Embryonic facial prominence (tissue), 1 donor: ENCODE measurements around the gene OR10K1.
"Not testable (repeated sequence)": the region's sequence is repeated elsewhere in the genome, so short reads cannot be mapped to it uniquely, and the experiment has no call there.

Experiments used
- DNase-seq: peaks from one replicate; pipeline ENCODE4 v3.0.0-alpha.2; 2016; ENCODE audit errors: extremely low spot score

Gene OR10K1

DNA sequence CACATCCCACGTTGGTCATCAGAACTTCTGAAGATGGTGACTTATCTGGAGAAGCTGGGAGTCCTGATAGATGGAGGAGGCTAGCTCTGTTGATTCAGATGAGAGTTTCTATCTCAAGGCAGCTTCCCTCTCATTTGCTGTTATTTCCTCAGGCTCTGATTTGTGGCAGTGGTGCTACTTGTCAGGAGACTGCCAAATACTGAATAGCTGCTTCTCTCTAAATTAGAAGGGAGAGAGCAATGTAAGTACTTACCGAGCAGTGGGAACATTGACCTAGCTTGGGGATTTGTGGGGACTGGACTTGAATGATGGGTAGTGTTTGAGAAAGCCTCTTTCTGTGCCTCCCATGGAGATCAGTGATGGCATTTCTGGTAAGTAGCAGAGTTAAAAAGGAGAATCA is at the start of gene OR10K1:
Gene OR10K1 (plus strand): TSS at position 301 of the 400 bp plus-strand sequence. CDS start 3,728 bp downstream, outside the sequence.
- no peak for DNase-seq

DNA sequence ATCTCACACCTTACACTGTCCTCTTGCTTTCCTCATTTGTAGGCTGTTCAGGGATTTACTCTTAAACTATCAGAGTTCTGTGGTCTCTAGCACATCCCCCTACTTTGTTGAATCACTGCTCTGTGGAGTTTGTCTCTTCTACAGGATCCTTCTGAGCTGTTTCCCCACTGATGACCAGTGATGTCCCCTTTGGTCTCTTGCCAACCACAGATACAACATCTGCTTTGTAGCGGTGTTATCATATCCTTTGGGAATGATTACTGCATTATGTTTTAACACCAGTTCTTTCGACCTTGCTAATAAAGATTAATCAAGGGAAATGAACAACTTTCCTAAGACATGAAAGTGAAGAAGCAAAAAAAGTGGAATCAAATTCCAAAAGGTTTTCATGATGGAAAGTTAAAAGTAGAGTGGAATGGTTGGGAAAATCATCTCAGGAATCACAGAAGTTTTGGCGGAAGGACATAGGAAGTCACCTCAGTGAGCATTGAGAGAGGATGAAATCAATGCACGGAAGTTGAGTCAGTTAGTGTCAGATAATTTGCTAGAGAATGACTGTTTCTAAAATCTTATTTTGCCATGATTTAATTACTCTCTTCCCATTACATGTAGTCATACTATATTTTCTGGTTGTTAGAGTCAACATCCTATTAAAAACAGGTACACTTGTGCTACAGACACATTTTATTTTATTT is 46.8 kb upstream of the OR10K1 start:
- DNase-seq = no peak

- no peak for DNase-seq
Measured at GRCh38 chr1:158417586-158417985, 44.0 kb upstream of the OR10K1 start.

DNA sequence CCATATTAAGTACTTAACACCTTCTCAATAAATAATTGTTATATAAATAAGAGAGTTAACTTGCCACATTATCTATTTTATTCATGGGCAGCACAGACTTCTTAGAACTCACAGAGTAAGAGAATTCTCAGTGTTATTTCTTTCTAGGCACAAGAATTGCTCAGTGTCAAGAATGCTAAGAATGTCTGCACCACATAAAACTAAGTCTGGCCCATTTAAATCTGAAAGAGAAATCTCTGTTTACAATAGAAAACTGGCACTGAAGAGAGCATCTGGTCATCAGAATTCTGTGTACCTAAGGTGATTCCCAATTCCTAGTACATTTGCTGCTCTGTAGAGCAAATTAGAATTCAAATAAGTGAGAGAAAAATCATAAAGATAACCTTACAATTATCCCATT is 39.4 kb upstream of the OR10K1 start:
- no peak for DNase-seq

GRCh38 chr1:158425027-158425426 is 36.6 kb upstream of the OR10K1 start:
- no peak for DNase-seq

GRCh38 chr1:158426137-158426536 is 35.5 kb upstream of the OR10K1 start, which contains the start of gene OR10K2:
Gene OR10K2 (minus strand): TSS chr1:158426237. CDS start chr1:158420866, 5,371 bp downstream.
- DNase-seq = no peak

DNA sequence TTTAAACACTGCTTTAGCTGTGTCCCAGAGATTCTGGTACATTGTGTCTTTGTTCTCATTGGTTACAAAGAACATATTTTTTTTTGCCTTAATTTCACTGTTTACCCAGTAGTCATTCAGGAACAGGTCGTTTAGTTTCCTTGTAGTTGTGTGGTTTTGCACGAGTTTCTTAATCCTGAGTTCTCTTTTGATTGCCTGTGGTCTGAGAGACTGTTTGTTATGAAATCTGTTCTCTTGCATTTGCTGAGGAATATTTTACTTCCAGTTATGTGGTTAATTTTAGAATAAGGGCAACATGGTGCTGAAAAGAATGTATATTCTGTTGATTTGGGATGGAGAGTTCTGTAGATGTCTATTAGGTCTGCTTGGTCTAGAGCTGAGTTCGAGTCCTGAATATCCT is 31.5 kb upstream of the OR10K1 start:
- DNase-seq = not testable (repeated sequence)

DNA sequence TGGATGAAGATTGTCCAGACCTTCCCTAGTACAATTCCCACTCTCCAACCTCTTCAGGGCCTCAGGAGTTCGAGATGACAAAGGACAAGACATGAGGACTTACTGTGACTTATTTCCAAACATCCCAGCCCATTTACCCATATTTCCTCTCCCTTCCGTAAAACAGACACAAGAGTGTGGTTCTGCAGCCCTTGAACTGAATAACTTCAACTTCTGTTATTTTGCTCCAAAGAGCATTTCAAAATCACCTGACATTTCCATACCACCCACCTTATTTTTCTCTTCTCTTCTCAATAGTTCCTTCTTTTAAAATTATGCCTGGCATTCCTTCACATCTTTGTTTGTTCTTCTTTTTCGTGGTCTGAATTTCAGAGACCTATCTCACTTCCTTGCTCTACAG is 26.9 kb upstream of the OR10K1 start:
- DNase-seq = no peak

DNA sequence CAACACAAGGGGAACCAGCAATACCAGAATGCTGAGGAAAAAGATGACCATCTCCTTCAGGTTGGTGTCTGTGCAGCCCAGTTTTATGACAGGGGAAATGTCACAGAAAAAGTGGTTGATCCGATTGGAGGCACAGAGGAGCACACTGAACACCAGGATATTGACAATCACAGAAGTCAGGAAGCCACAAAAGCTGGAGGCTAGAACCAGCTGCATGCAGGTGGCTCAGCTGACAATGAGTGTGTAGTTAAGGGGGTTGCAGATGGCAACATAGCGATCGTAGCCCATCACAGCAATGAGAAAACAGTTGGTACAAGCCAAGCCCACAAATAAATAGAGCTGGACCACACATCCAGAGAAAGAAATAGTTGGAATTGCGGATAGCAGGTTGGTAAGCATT is 16.3 kb upstream of the OR10K1 start:
- no peak for DNase-seq

DNA sequence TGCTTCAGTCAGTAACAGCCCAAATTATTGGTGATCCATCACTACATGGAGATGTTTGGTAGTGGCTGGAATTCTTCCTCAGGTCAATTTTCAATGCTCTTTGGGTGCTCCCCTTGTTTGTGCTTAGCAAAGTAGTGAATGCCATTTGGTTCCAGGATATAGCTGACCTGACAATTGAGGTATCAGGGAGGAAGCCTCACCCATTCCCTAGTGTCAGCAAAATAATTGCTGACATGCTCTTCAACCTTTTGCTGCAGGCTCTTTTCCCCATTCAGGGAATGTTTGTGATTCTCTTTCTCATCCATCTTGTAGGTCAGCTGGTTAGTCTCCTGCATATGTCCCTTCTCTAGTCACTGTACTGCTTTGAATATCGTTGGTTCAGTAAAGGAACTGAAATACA is 7.1 kb upstream of the OR10K1 start:
- no peak for DNase-seq

- no peak for DNase-seq
Measured at GRCh38 chr1:158457246-158457645, 4.4 kb upstream of the OR10K1 start.

- DNase-seq = no peak
Measured at GRCh38 chr1:158458263-158458662, 3.4 kb upstream of the OR10K1 start.

DNA sequence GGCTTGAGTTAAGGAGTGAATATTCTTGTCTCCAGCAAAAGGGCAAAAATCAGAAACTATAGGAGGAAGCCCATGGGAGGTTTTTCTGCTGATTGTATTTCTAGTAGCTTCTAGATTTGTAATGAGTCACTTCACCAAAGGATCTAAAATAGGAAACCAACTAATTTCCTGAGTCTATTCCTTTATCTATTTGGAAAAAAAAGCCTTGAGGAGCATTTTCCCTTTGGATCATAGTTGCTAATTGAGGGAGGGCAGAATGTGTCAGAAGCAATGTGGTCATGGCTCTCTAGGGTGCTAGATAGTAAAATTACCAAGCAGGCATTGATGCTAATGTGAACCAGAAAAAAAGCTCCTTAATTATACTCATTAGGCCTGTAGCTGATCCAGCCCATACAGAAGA is 10.3 kb downstream of the OR10K1 start, which contains the start of gene OR10R2:
Gene OR10R2 (plus strand): TSS at position 301 of the 400 bp plus-strand sequence. CDS start 106 bp downstream, outside the sequence.
- DNase-seq = no peak

GRCh38 chr1:158485455-158485854 is 23.8 kb downstream of the OR10K1 start:
- DNase-seq = no peak

DNA sequence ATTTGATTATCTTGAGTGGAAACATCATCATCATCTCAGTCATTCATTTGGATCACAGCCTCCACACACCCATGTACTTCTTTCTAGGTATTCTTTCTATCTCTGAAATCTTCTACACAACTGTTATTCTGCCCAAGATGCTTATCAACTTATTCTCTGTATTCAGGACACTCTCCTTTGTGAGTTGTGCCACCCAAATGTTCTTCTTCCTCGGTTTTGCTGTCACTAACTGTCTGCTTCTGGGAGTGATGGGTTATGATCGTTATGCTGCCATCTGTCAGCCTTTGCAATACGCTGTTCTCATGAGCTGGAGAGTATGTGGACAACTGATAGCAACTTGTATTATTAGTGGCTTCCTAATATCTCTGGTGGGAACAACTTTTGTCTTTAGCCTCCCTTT is 29.7 kb downstream of the OR10K1 start:
- no peak for DNase-seq

DNA sequence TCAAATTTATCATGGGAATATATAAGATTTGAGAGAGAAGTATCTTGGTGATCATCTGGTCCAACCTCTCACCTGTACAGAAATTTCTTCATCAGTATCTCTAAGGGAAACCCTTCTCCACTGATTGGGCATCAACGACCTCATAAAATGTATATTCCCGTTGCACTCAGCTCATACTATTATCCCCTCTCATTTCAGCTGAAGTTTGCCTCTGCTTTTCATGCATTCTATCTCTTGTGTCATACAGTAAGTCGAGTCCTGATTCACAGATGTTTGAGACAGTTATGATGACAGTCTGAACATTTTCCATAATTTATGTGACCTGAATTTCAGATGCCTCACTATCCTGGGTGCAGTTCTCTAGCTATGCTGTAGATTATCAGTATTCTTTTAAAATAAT is 31.4 kb downstream of the OR10K1 start:
- no peak for DNase-seq

DNA sequence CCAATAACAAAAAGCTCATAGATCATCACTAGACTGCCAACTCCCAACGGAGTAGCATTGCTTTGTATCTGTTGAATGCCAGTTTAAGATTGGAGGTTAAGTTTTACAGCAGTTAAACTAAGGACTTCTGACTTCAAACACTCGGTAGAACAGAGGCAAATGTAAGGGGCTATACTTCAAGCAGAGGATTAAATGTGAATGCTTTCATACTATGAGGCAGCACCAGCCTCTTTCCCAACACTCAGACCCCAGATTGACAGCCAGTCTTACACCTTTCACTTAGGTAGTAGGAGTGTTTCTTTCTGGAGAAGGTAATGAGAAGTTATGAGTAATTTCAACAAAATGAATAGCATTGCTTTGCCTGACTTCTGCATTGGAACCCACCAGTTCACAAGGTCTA is 33.2 kb downstream of the OR10K1 start:
- DNase-seq = no peak

DNA sequence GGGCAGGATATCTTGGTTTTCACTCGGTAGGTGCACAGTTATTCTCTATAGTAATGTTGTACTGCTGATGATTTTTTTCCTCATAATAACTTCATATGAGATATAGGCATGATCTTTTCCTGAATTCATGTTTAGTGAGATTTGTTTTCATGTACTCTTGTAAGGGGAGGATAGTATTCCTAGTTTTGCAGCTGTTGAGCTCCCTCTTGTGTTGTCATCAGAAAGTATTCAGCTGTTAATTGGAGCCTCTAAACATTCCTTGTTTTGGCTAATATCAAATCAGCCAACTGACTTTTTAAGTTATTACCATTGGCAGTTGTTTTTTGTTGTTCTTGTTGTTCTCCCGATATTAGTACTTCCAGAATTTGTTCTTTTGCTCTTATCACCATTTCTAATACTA is 34.7 kb downstream of the OR10K1 start:
- no peak for DNase-seq

GRCh38 chr1:158506369-158506987 is 44.8 kb downstream of the OR10K1 start:
- DNase-seq = no peak

DNA sequence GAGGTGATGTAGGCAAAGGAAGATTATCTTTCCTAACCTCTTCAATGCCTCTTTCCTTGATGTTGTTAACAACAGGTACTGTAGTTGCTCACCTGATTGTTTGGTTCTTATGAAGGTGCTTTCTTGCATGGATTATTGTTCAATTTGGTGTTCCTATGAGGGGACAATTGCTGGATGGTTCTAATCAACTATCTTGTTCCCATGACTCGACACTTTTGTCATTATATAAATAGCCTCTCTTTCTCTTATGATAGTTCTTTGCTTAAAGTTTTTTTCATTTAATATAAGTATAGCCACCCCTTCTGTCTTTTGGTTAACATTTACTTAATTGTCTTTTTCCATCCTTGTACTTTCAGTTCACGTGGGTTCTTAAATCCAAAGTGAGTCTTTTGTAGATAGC is 45.9 kb downstream of the OR10K1 start:
- DNase-seq = no peak

GRCh38 chr1:158509471-158510156 is 48.0 kb downstream of the OR10K1 start:
- DNase-seq = no peak

- no peak for DNase-seq
Measured at GRCh38 chr1:158516966-158517365, 55.3 kb downstream of the OR10K1 start.
